Measurements from ENCODE around the gene RET.
A peak's percentile ranks its signal among the peaks of the same experiment; 100 is the strongest.

The RET gene

DNA sequence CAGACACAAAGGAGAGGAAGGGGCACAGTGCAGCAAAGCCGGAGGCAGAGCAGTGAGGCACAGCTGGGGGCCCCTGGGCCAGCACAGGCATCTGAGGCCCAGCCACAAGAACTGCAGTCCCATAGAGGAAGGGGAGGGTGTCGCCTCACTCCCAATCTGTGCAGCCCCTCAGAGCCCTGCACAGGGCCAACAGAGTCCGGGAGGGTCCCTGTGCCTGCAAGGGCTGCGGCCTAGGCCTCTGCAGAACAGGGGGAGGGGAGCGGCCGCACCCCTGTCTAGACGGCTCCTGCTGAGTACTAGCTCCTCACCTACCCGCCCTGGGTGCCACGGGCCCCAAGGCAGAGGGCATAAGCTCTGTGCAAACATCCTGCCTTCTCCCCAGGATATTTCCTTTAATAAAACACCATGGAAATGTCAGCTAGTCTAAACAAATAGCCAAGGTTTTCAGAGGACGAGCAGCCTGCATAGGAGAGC, 32.4 kb upstream of the RET start:
- Histone ChIP-seq H3K27me3 (ENCODE audit: insufficient read depth, low read length, poor library complexity) (no peaks in the 10 kb centered on the region), H3K79me2 (ENCODE audit: control insufficient read depth, insufficient read depth, low read length) (no peaks in the 10 kb centered on the region), H2BK15ac (replicated peaks; ENCODE audit: low read depth) (no peak overlapping the region), H3K9ac (ENCODE audit: low read length) (no peak overlapping the region), H3K27ac (ENCODE audit: low read depth, low read length) (no peak overlapping the region), H3K36me3 (ENCODE audit: control insufficient read depth, insufficient read depth, low read length) (no peaks in the 10 kb centered on the region), H2BK5ac (ENCODE audit: low read length) (no peak overlapping the region), H3K4ac (ENCODE audit: low read depth, low read length) (no peak overlapping the region), H3K56ac (ENCODE audit: low read length) (peak overlapping the region; percentile 68), H3K4me1 (ENCODE audit: control insufficient read depth, low read depth, low read length) (no peaks in the 10 kb centered on the region), H4K5ac (ENCODE audit: low read length) (no peak overlapping the region), H4K8ac (ENCODE audit: low read depth, low read length) (no peak overlapping the region), H3K23ac (ENCODE audit: low read length) (no peak overlapping the region), H2BK120ac (ENCODE audit: low read depth, low read length) (no peak overlapping the region), H3K4me2 (ENCODE audit: low read length) (no peak overlapping the region), H3K18ac (ENCODE audit: low read length) (no peak overlapping the region), H3K79me1 (ENCODE audit: low read length) (no peaks in the 10 kb centered on the region), H3K4me3 (ENCODE audit: low read length) (no peak overlapping the region), H2AK5ac (ENCODE audit: low read length) (no peak overlapping the region)
- WGBS (ENCODE audit: extremely low coverage, insufficient coverage, low lambda C conversion rate), result no CpG with 5 or more reads among the region's 10 CpGs
- no peak for DNase-seq

DNA sequence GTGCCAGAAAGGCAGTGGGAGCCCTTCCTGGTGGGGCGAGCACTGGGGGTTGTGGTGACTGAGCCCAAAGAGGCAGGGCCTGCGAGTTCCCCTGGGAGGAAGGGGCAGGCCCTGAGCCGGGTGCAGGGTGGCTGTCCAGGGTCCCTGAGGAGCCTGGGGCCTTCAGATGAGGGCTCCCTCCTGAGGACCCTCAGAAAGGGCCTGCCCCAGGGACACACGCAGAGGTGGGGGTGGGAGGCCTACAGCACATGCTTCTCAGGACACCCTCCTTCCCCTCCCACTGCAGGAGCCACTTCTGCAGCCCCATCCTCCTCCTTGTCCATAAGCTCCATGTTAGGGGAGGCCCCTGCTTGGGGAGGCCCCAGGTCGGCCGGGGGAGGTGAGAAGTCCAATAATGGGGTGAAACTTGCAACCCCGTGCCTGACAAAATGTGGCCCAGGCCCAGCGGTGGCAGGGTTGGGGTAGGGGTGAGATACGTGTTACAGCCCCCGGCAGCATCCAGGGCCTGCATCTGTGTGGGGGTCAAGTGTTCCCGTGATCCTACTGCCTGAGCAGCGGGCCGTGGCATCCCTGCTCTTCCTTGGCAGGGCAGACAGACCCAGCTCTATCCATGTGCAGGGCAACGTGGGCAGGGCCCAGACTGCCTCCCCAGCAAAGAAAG, 31.8 kb upstream of the RET start:
- no peaks in the 10 kb centered on the region for H3K79me1 ChIP-seq (ENCODE audit: low read length)
- H3K36me3 ChIP-seq (ENCODE audit: control insufficient read depth, insufficient read depth, low read length), result no peaks in the 10 kb centered on the region
- H3K4me3 ChIP-seq (ENCODE audit: low read length), result no peak overlapping the region
- no peak overlapping the region for H4K8ac ChIP-seq (ENCODE audit: low read depth, low read length)
- H3K4ac ChIP-seq (ENCODE audit: low read depth, low read length), result no peak overlapping the region
- H2BK5ac ChIP-seq (ENCODE audit: low read length), result no peak overlapping the region
- no peak overlapping the region for H2BK120ac ChIP-seq (ENCODE audit: low read depth, low read length)
- H2AK5ac ChIP-seq (ENCODE audit: low read length), result no peak overlapping the region
- H3K27ac ChIP-seq (ENCODE audit: low read depth, low read length), result no peak overlapping the region
- no peaks in the 10 kb centered on the region for H3K27me3 ChIP-seq (ENCODE audit: insufficient read depth, low read length, poor library complexity)
- no peak overlapping the region for H2BK15ac ChIP-seq (replicated peaks; ENCODE audit: low read depth)
- H4K5ac ChIP-seq (ENCODE audit: low read length), result no peak overlapping the region
- no peak overlapping the region for H3K9ac ChIP-seq (ENCODE audit: low read length)
- no CpG with 5 or more reads among the region's 14 CpGs for WGBS (ENCODE audit: extremely low coverage, insufficient coverage, low lambda C conversion rate)
- no peak overlapping the region for H3K18ac ChIP-seq (ENCODE audit: low read length)
- H3K4me1 ChIP-seq (ENCODE audit: control insufficient read depth, low read depth, low read length), result no peaks in the 10 kb centered on the region
- no peak overlapping the region for H3K4me2 ChIP-seq (ENCODE audit: low read length)
- no peak overlapping the region for H3K23ac ChIP-seq (ENCODE audit: low read length)
- H3K56ac ChIP-seq (ENCODE audit: low read length), result peak overlapping the region; percentile 68
- DNase-seq, result no peak
- no peaks in the 10 kb centered on the region for H3K79me2 ChIP-seq (ENCODE audit: control insufficient read depth, insufficient read depth, low read length)

DNA sequence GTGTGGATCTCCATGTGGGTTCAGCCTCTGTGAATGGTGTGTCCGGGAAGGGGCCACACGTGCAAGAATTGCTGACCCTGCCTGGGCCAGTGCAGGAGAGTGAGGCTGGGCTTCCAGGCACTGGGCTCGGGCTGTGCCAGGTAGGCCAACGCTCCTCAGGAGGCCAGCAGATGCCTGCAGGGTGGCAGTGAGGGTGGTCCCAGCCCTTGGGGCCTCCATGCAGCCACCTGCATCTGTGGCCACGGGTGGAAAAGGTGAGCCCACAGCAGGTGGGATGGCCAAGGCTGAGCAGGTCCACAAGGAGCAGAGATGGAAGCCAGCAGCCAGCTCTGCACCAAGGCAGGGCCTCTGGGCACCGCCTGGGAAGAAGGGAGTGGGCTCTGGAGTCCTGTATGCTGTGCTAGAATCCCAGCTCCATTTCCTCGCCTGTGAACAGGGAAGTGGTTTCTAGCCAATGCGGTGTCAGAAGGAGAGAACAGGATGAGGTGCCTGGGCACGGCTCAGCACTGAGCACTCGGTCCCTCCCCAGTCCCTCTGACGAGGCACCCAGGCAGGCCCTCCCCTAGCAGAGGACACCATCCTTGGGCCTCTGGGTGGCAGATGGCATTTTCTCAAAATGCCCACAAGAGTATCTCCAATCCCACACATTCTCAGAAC, 31.1 kb upstream of the RET start:
- Histone ChIP-seq H3K4me1 (ENCODE audit: control insufficient read depth, low read depth, low read length) (no peaks in the 10 kb centered on the region), H3K36me3 (ENCODE audit: control insufficient read depth, insufficient read depth, low read length) (no peaks in the 10 kb centered on the region), H3K4me2 (ENCODE audit: low read length) (no peak overlapping the region)

DNA sequence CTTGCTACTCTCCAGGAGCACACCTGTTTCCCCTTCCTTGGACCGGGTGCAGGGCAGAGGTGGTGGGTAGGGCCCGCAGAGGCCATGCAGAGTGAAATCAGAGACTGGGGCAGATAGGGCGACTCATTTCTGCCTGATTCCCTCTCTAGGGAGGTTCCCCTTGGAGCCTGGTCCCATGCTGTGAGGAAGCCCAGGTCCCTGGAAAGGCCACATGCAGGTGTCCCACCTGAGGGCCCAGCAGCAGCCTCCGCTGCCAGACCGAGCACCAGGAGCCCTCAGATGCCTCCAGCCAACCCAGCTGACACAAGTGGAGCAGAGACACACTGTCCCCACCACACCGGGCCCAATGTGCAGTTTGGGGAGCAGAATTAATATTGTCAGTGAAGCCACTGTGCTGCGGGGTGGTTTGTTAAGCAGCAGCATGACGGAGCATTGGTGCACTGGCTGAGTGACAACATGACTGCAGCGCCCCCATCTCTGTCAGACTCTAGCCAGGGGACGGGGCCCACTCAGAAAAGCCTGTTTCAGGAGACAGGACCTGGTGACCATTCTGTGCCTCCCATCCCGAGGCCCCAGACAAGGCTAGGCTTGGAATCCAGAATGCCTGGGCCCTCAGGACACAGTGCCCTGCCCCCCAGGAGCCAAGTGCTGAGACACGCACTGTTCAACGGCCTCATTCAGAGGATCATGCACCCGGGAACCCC, 30.4 kb upstream of the RET start:
- Histone ChIP-seq H3K9ac (ENCODE audit: low read length) (no peak overlapping the region), H3K4ac (ENCODE audit: low read depth, low read length) (no peak overlapping the region), H3K27ac (ENCODE audit: low read depth, low read length) (no peak overlapping the region), H2BK5ac (ENCODE audit: low read length) (no peak overlapping the region), H2AK5ac (ENCODE audit: low read length) (no peak overlapping the region), H3K79me1 (ENCODE audit: low read length) (no peaks in the 10 kb centered on the region), H4K5ac (ENCODE audit: low read length) (no peak overlapping the region), H3K18ac (ENCODE audit: low read length) (no peak overlapping the region), H3K56ac (ENCODE audit: low read length) (no peak overlapping the region), H2BK15ac (replicated peaks; ENCODE audit: low read depth) (no peak overlapping the region), H2BK120ac (ENCODE audit: low read depth, low read length) (no peak overlapping the region), H3K4me3 (ENCODE audit: low read length) (no peak overlapping the region), H3K36me3 (ENCODE audit: control insufficient read depth, insufficient read depth, low read length) (no peaks in the 10 kb centered on the region), H3K4me2 (ENCODE audit: low read length) (no peak overlapping the region), H3K79me2 (ENCODE audit: control insufficient read depth, insufficient read depth, low read length) (no peaks in the 10 kb centered on the region), H3K4me1 (ENCODE audit: control insufficient read depth, low read depth, low read length) (no peaks in the 10 kb centered on the region), H4K8ac (ENCODE audit: low read depth, low read length) (no peak overlapping the region), H3K23ac (ENCODE audit: low read length) (no peak overlapping the region), H3K27me3 (ENCODE audit: insufficient read depth, low read length, poor library complexity) (no peaks in the 10 kb centered on the region)
- DNase-seq, result no peak
- WGBS (ENCODE audit: extremely low coverage, insufficient coverage, low lambda C conversion rate), result no CpG with 5 or more reads among the region's 14 CpGs

More for the DNA sequence above, 31.1 kb upstream of the RET start:
- Histone ChIP-seq H3K27me3 (ENCODE audit: insufficient read depth, low read length, poor library complexity) (no peaks in the 10 kb centered on the region), H3K23ac (ENCODE audit: low read length) (no peak overlapping the region), H3K27ac (ENCODE audit: low read depth, low read length) (no peak overlapping the region), H4K5ac (ENCODE audit: low read length) (no peak overlapping the region), H2AK5ac (ENCODE audit: low read length) (no peak overlapping the region), H2BK15ac (replicated peaks; ENCODE audit: low read depth) (no peak overlapping the region), H2BK5ac (ENCODE audit: low read length) (no peak overlapping the region), H2BK120ac (ENCODE audit: low read depth, low read length) (no peak overlapping the region), H3K79me1 (ENCODE audit: low read length) (no peaks in the 10 kb centered on the region), H3K4ac (ENCODE audit: low read depth, low read length) (no peak overlapping the region), H3K4me3 (ENCODE audit: low read length) (no peak overlapping the region), H3K79me2 (ENCODE audit: control insufficient read depth, insufficient read depth, low read length) (no peaks in the 10 kb centered on the region), H4K8ac (ENCODE audit: low read depth, low read length) (no peak overlapping the region), H3K9ac (ENCODE audit: low read length) (no peak overlapping the region), H3K56ac (ENCODE audit: low read length) (no peak overlapping the region), H3K18ac (ENCODE audit: low read length) (no peak overlapping the region)
- DNase-seq, result no peak
- no CpG with 5 or more reads among the region's 11 CpGs for WGBS (ENCODE audit: extremely low coverage, insufficient coverage, low lambda C conversion rate)

DNA sequence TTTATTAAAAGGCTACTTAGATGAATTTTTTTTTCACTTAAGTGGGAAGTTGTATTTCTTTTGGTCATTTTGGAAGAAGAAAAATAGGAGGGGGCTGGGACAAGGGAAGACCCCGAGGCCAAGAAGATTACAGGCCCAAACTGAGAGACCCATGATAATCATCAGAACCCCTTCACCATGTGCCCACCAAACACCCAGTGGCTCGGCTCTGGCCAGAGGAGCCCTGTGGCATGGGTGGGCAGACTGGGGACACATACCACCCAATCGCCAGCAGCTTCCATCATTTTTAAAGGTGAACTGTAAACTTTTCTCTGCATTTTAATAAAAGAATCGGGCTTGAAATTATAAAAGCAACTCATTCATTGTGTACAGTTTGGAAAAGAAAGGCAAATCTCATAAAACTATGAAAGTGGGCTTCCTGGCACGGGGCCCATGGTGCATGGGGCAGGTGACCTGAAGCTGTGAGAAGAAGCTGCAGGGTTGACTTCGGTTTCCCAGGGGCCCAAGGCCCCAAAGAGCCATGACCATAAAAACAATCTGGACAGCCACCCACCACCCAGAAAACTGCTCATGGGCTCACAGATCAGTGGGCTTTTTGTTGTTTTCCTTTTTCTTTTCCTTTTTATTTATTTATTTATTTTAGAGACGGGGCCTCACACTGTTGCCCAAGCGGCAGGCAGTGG, 29.4 kb upstream of the RET start:
- no peak overlapping the region for H2BK5ac ChIP-seq (ENCODE audit: low read length)
- H3K56ac ChIP-seq (ENCODE audit: low read length), result no peak overlapping the region
- H3K79me1 ChIP-seq (ENCODE audit: low read length), result no peaks in the 10 kb centered on the region
- H2BK120ac ChIP-seq (ENCODE audit: low read depth, low read length), result no peak overlapping the region
- no peaks in the 10 kb centered on the region for H3K79me2 ChIP-seq (ENCODE audit: control insufficient read depth, insufficient read depth, low read length)
- no CpG with 5 or more reads among the region's 8 CpGs for WGBS (ENCODE audit: extremely low coverage, insufficient coverage, low lambda C conversion rate)
- H3K4me2 ChIP-seq (ENCODE audit: low read length), result no peak overlapping the region
- no peaks in the 10 kb centered on the region for H3K4me1 ChIP-seq (ENCODE audit: control insufficient read depth, low read depth, low read length)
- no peak overlapping the region for H3K23ac ChIP-seq (ENCODE audit: low read length)
- no peak overlapping the region for H3K4me3 ChIP-seq (ENCODE audit: low read length)
- no peaks in the 10 kb centered on the region for H3K36me3 ChIP-seq (ENCODE audit: control insufficient read depth, insufficient read depth, low read length)
- no peak overlapping the region for H3K9ac ChIP-seq (ENCODE audit: low read length)
- no peaks in the 10 kb centered on the region for H3K27me3 ChIP-seq (ENCODE audit: insufficient read depth, low read length, poor library complexity)
- H4K5ac ChIP-seq (ENCODE audit: low read length), result no peak overlapping the region
- H2BK15ac ChIP-seq (replicated peaks; ENCODE audit: low read depth), result no peak overlapping the region
- H4K8ac ChIP-seq (ENCODE audit: low read depth, low read length), result no peak overlapping the region
- no peak overlapping the region for H3K18ac ChIP-seq (ENCODE audit: low read length)
- no peak overlapping the region for H3K27ac ChIP-seq (ENCODE audit: low read depth, low read length)
- H2AK5ac ChIP-seq (ENCODE audit: low read length), result no peak overlapping the region
- DNase-seq, result no peak
- no peak overlapping the region for H3K4ac ChIP-seq (ENCODE audit: low read depth, low read length)
